GM19455 (cell line): ENCODE data around the gene LRRC57.

ENCODE experiments used
- ATAC-seq: cut with Tn5 transposase; IDR thresholded peaks from one replicate; pipeline ENCODE4 v1.9.1; 2021; ENCODE audit not compliant: unreplicated experiment

Gene LRRC57

DNA sequence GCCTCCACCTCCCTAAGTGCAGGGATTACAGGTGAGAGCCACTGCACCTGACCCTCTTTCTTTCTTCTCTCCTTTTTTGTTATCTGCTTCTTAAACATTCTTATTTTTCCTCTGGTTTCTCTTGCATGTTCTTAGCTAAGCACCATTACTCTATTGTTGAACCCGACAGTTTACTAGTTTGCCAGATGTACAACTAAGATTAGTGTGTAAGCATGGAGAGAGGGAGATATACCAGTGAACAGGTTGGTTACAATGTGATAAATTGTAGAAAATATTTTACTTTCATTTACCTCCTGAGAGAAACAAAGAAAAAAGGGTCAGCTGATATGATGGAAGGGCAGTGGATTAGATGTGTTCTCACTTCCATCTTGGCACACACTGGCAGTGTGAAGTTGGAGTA lies 5.0 kb upstream of the LRRC57 start:
- ATAC-seq, result no peak

- ATAC-seq, result no peak
These were observed 1.3 kb upstream of the LRRC57 start for GRCh38 chr15:42549741-42550392.

DNA sequence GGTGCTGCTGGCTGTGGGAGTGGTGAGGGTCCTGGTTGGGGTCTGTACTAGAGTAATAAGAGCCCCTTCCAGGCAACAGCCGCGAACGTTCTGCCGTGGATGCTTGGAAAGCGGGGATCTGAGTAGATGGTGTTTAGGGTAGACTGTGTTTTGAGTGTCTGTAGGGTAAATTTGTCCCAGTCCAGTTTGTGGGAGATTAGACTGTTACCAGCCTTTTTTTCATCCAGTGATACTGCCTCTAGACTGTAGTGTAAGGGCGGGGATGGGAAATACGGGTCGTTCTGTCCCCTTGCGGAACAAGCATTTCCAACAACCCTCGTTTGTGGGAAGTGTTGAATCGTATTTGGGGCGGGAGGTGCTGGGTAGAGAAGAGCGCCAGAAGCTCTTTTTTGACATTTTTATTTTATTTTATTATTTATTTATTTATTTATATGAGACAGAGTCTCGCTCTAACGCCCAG lies 469 bp upstream of the LRRC57 start:
- peak; percentile 21 for ATAC-seq

DNA sequence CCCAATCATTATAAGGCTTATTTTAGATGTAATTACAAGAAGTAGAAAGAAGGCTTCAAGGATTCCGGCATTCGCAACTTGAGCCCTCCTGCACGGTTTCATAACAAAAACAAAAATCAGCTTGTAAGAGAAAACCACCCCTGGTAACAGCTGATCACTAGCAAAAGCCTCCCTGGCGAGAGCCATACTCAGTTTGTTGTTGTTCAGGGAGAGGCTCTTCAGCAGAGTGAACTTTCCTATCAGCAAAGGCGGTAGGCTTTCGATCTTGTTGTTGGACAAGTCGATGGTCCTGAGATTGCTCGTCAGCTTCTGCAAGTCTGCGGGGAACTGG lies 710 bp downstream of the LRRC57 start:
- peak; percentile 6 for ATAC-seq

- no peak for ATAC-seq
These were observed 3.6 kb downstream of the LRRC57 start for GRCh38 chr15:42544853-42545629.

DNA sequence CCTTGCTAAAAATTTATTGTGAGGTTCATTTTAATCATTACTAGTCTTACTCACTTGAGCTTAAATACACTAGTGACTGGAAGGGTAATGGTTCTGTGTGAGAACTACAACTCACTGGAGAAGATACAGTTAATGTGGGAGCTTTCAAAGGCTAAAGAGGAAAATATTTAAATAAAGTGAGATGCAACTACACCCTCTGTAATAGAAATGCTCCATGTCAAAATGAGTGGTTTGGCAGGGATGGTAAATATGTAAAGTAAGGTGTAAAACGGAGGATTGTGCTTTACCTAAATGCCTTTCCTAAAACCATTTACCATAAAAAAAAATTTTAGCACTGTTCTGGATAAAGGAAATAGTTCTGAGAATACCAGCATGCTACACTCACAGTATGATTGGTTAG lies 15.3 kb downstream of the LRRC57 start:
- ATAC-seq, result no peak

- no peak for ATAC-seq
These were observed 19.6 kb downstream of the LRRC57 start for GRCh38 chr15:42528970-42529369.

GRCh38 chr15:42523331-42523730 lies 25.3 kb downstream of the LRRC57 start:
- no peak for ATAC-seq

- no peak for ATAC-seq
These were observed 37.6 kb downstream of the LRRC57 start for GRCh38 chr15:42511007-42511391.

DNA sequence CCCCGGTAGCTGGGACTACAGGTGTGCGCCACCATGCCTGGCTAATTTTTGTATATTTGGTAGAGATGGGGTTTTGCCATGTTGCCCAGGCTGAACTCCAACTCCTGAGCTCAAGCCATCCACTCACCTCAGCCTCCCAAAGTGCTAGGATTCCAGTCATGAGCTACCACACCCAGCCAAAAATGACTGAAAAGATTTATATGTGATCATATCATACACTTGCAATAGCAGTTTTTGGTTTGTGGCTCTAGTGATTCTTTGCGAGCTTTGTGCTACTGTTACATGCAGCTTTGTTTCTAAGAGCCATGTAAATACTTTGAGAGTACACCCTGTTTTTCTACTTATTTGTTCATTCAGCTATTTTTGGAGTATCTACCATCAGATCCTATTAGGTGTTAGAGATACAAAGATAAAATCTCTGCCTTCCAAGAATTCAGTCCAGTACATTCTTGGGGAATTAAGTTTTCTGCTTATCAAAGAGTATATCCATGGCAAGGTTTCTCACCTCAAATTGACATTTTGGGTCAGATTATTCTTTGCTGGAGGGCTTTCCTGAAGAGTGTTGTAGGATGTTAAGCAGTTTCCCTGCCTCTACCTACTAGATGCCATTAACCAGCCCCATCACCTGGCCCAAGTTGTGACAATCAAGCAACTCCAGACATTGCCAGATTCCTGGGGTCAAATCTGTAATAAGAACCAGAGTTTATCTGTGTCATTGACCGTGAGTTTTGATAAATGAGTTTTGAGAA lies 38.2 kb downstream of the LRRC57 start:
- ATAC-seq, result no peak

DNA sequence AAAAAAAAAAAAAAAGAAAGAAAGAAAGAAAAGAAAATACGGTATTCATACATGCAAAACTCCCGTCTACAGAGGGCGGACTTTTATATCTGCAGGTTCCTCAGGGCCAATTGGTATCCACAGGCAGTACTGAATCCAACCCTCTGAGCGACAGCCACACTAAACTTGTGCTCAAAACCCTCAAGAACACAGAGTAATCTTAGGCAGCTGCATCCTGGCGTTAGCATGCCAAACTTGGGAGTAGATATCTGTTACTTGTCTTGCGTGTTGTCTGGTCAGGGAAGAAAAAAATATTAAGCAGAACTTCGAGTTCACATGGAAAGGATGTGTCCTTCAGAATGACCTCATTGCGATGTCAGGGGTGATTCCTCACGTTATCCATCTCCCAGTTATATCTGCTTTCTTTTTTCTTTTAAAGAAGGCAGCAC lies 40.3 kb downstream of the LRRC57 start:
- ATAC-seq, result no peak

GRCh38 chr15:42507514-42507913 lies 41.1 kb downstream of the LRRC57 start:
- no peak for ATAC-seq

DNA sequence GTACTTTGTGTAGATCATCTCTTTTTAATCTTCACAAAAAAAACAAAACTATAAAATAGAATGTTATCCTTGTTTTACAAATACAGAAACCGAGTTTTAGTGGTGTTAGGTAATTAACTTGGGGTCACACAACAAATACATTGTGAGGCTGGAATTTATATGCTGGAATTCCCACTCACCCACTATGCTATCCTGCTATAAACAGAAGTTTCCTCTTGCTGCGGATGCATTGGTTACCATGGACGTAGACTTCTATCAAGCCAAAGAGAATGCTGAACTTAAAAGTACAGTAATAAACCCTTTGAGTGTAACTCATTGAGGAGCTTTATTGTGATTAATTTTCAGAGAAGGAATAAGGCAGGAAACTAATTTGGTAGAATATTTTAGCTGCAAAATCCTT lies 44.0 kb downstream of the LRRC57 start:
- no peak for ATAC-seq

- ATAC-seq, result no peak
These were observed 44.8 kb downstream of the LRRC57 start for GRCh38 chr15:42503825-42504224.

- ATAC-seq, result no peak
These were observed 46.1 kb downstream of the LRRC57 start for GRCh38 chr15:42502477-42502876.

DNA sequence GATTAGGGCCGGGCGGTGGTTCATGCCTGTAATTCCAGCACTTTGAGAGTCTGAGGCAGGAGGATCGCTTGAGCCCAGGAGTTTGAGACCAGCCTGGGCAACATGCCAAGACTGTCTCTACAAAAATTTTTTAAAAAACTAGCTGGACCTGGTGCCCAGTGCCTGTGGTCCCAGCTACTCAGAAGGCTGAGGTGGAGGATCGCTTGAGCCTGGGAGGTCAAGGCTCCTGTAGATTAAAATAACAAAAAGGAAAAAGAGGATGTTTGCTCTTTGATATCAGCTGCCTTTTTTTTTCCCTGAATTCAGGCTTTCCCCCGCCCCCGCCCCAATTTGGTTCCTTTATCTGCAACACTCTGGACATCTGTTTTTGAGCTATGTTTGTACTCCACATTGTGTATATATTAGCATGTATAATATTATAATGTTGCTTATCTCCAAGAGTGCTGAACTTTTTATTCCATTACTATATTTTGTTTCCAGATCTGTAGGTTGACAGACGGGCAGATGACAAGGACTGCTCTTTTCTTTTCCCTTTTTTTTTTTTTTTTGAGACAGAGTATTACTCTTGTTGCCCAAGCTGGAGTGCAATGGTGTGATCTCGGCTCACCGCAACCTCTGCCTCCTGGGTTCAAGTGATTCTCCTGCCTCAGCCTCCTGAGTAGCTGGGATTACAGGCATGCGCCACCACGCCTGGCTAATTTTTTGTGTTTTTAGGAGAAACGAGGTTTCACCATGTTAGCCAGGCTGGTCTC lies 48.6 kb downstream of the LRRC57 start:
- no peak for ATAC-seq

DNA sequence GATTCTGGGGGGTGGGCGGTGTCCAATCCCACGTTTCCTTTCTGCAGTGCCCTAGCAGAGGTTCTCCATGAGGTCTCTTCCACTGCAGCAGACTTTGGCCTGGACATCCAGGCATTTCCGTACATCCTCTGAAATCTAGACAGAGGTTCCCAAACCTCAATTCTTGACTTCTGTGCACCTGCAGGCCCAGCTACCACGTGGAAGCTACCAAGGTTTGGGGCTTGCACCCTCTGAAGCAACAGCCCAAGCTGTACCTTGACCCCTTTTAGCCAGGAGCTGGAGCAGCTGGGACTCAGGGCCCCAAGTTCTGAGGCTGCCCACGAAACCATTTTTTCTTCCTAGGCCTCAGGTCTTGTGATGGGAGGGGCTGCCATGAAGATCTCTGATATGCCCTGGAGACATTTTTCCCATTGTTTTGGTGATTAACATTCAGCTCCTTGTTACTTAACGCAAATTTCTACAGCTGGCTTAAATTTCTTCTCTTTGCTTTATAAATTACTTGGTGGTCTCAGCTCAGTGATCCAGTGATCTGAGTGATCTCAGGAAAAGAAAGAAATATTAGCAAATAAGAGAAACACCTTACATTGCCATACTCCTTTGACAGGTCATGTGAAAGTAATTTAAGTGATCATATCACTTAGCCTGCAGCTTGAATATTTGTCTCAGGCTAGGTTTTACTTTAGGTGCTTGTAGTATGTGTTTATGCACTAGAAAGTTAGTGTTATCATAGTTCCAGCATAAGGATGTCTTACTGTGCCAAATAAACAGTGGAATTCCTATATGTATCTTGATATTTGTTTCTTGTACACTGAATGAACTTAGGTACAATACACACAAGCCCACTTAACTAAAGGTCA lies 50.2 kb downstream of the LRRC57 start:
- no peak for ATAC-seq

GRCh38 chr15:42495361-42496212 lies 53.0 kb downstream of the LRRC57 start, which contains the start of gene SNAP23:
Gene SNAP23, plus strand, starts transcription at chr15:42495634. Its CDS starts 16,213 bp downstream, at chr15:42511847.
- peak; percentile 75 for ATAC-seq

DNA sequence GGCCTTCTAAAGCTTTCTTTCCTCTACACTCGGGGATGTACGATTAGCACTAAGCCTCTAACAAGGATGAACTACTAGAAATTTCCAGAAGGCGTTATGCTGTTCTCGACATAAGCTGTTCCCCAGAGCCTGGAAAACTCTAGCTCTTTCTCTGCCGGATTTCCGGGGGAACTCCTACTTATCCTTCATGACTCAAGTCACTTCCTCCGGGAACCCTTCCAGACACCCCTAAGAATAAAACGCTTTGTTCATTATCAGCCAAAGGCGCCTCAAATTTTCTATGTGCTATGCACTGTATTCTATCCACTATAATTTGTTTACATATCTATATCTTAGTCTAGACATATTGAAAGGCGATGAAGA lies 53.6 kb downstream of the LRRC57 start:
- ATAC-seq, result no peak
